Stomach smooth muscle (tissue), 2 donors: ENCODE results near the gene GLB1L2.

Experiments
- H3K27ac ChIP-seq: one replicate; pipeline ENCODE4 v1.7.0; 2013; ENCODE audit warnings: mild to moderate bottlenecking, low read length, inconsistent platforms
- H3K27me3 ChIP-seq, 2 donors: one replicate each; pipeline ENCODE4 v1.7.0; 2013; ENCODE audit warnings: low read length in 2 of 2; ENCODE audit not compliant: insufficient read depth in 2 of 2, control insufficient read depth in 1 of 2
- H3K36me3 ChIP-seq, 2 donors: one replicate each; pipeline ENCODE4 v1.7.0; 2013; ENCODE audit warnings: low read length in 2 of 2; ENCODE audit not compliant: control insufficient read depth in 2 of 2, insufficient read depth in 2 of 2
- H3K4me1 ChIP-seq: one replicate; pipeline ENCODE4 v1.7.0; 2013; ENCODE audit warnings: low read length; ENCODE audit not compliant: control insufficient read depth, insufficient read depth
- H3K4me3 ChIP-seq, 2 donors: one replicate each; pipeline ENCODE4 v1.7.0; 2013; ENCODE audit warnings: low read length in 2 of 2
- H3K9ac ChIP-seq, 2 donors: one replicate each; pipeline ENCODE4 v1.7.0; 2013; ENCODE audit warnings: low read length in 2 of 2, mild to moderate bottlenecking in 1 of 2
- H3K9me3 ChIP-seq, 2 donors: one replicate each; pipeline ENCODE4 v1.7.0; 2013; ENCODE audit warnings: low read length in 2 of 2; ENCODE audit not compliant: control insufficient read depth in 2 of 2
- donor health status: healthy.
- donor health status: Pancreatic carcinoma.

The GLB1L2 gene

GRCh38 chr11:134369656-134370525 is 38.1 kb downstream of the GLB1L2 start:
- Histone ChIP-seq H3K4me3 (no peak overlapping the region), H3K9ac (no peak overlapping the region), H3K9me3 (no peaks in the 10 kb centered on the region), H3K27ac (no peak overlapping the region), H3K4me1 (no peaks in the 10 kb centered on the region), H3K27me3 (peaks cover 0 to 2% of the 10 kb centered on the region in 2 donors), H3K36me3 (peaks cover 0 to 6% of the 10 kb centered on the region in 2 donors)

- no peaks in the 10 kb centered on the region for H3K9me3 ChIP-seq
- H3K27ac ChIP-seq = no peak overlapping the region
- H3K36me3 ChIP-seq = peaks cover 0 to 6% of the 10 kb centered on the region in 2 donors
- H3K9ac ChIP-seq = no peak overlapping the region
- no peaks in the 10 kb centered on the region for H3K4me1 ChIP-seq
- H3K4me3 ChIP-seq = no peak overlapping the region
- H3K27me3 ChIP-seq = no peaks in the 10 kb centered on the region
Observed at GRCh38 chr11:134370526-134371435, 39.0 kb downstream of the GLB1L2 start.

GRCh38 chr11:134371436-134372185 is 39.8 kb downstream of the GLB1L2 start:
- Histone ChIP-seq H3K4me3 (no peak overlapping the region), H3K36me3 (peaks cover 0 to 6% of the 10 kb centered on the region in 2 donors), H3K27ac (no peak overlapping the region), H3K9ac (no peak overlapping the region), H3K4me1 (no peaks in the 10 kb centered on the region), H3K9me3 (no peaks in the 10 kb centered on the region), H3K27me3 (no peaks in the 10 kb centered on the region)

GRCh38 chr11:134372536-134372935 is 40.7 kb downstream of the GLB1L2 start:
- peaks cover 0 to 8% of the 10 kb centered on the region in 2 donors for H3K36me3 ChIP-seq

GRCh38 chr11:134372961-134373360 is 41.2 kb downstream of the GLB1L2 start:
- H3K4me3 ChIP-seq = no peak overlapping the region
- H3K9me3 ChIP-seq = no peaks in the 10 kb centered on the region
- no peaks in the 10 kb centered on the region for H3K4me1 ChIP-seq
- no peak overlapping the region for H3K9ac ChIP-seq
- peaks cover 0 to 8% of the 10 kb centered on the region in 2 donors for H3K36me3 ChIP-seq
- no peak overlapping the region for H3K27ac ChIP-seq
- no peaks in the 10 kb centered on the region for H3K27me3 ChIP-seq

More at GRCh38 chr11:134372536-134372935, 40.7 kb downstream of the GLB1L2 start:
- Histone ChIP-seq H3K27ac (no peak overlapping the region), H3K4me3 (no peak overlapping the region), H3K9me3 (no peaks in the 10 kb centered on the region), H3K4me1 (no peaks in the 10 kb centered on the region), H3K9ac (no peak overlapping the region), H3K27me3 (no peaks in the 10 kb centered on the region)

GRCh38 chr11:134373591-134374052 is 41.8 kb downstream of the GLB1L2 start:
- no peaks in the 10 kb centered on the region for H3K9me3 ChIP-seq
- no peak overlapping the region for H3K4me3 ChIP-seq
- H3K4me1 ChIP-seq = no peaks in the 10 kb centered on the region
- H3K27me3 ChIP-seq = no peaks in the 10 kb centered on the region
- H3K9ac ChIP-seq = no peak overlapping the region
- H3K36me3 ChIP-seq = peaks cover 0 to 8% of the 10 kb centered on the region in 2 donors
- H3K27ac ChIP-seq = no peak overlapping the region

GRCh38 chr11:134374171-134374570 is 42.4 kb downstream of the GLB1L2 start:
- no peaks in the 10 kb centered on the region for H3K9me3 ChIP-seq
- no peak overlapping the region for H3K9ac ChIP-seq
- no peak overlapping the region for H3K27ac ChIP-seq
- H3K27me3 ChIP-seq = no peaks in the 10 kb centered on the region
- H3K36me3 ChIP-seq = peaks cover 0 to 8% of the 10 kb centered on the region in 2 donors
- no peak overlapping the region for H3K4me3 ChIP-seq
- no peaks in the 10 kb centered on the region for H3K4me1 ChIP-seq

- no peak overlapping the region for H3K27ac ChIP-seq
- H3K4me1 ChIP-seq = no peaks in the 10 kb centered on the region
- H3K27me3 ChIP-seq = no peaks in the 10 kb centered on the region
- peaks cover 0 to 5% of the 10 kb centered on the region in 2 donors for H3K36me3 ChIP-seq
- no peak overlapping the region for H3K4me3 ChIP-seq
- H3K9me3 ChIP-seq = no peaks in the 10 kb centered on the region
- no peak overlapping the region for H3K9ac ChIP-seq
Observed at GRCh38 chr11:134374891-134375550, 43.2 kb downstream of the GLB1L2 start.

GRCh38 chr11:134376150-134376921 is 44.5 kb downstream of the GLB1L2 start:
- no peak overlapping the region for H3K27ac ChIP-seq
- no peaks in the 10 kb centered on the region for H3K4me1 ChIP-seq
- H3K4me3 ChIP-seq = no peak overlapping the region
- no peaks in the 10 kb centered on the region for H3K27me3 ChIP-seq
- H3K9me3 ChIP-seq = no peaks in the 10 kb centered on the region
- no peak overlapping the region for H3K9ac ChIP-seq
- H3K36me3 ChIP-seq = peaks cover 0 to 4% of the 10 kb centered on the region in 2 donors
